GM12875 (cell line): ENCODE data around the gene NAV2.

Experiments
- H3K4me3 ChIP-seq: one replicate; pipeline ENCODE4 v1.5.1; 2011; ENCODE audit warnings: low read depth, low read length, control low read depth
- TF ChIP-seq, protein P1 (sequence below): IDR thresholded peaks from 2 replicates; pipeline ENCODE4 v1.5.1; 2011; ENCODE audit warnings: low read depth, mild to moderate bottlenecking, control low read depth, inconsistent platforms, low read length, moderate library complexity, borderline replicate concordance; ENCODE audit not compliant: insufficient read depth

The NAV2 gene, protein sequence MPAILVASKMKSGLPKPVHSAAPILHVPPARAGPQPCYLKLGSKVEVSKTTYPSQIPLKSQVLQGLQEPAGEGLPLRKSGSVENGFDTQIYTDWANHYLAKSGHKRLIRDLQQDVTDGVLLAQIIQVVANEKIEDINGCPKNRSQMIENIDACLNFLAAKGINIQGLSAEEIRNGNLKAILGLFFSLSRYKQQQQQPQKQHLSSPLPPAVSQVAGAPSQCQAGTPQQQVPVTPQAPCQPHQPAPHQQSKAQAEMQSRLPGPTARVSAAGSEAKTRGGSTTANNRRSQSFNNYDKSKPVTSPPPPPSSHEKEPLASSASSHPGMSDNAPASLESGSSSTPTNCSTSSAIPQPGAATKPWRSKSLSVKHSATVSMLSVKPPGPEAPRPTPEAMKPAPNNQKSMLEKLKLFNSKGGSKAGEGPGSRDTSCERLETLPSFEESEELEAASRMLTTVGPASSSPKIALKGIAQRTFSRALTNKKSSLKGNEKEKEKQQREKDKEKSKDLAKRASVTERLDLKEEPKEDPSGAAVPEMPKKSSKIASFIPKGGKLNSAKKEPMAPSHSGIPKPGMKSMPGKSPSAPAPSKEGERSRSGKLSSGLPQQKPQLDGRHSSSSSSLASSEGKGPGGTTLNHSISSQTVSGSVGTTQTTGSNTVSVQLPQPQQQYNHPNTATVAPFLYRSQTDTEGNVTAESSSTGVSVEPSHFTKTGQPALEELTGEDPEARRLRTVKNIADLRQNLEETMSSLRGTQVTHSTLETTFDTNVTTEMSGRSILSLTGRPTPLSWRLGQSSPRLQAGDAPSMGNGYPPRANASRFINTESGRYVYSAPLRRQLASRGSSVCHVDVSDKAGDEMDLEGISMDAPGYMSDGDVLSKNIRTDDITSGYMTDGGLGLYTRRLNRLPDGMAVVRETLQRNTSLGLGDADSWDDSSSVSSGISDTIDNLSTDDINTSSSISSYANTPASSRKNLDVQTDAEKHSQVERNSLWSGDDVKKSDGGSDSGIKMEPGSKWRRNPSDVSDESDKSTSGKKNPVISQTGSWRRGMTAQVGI (N-terminal part only)

DNA sequence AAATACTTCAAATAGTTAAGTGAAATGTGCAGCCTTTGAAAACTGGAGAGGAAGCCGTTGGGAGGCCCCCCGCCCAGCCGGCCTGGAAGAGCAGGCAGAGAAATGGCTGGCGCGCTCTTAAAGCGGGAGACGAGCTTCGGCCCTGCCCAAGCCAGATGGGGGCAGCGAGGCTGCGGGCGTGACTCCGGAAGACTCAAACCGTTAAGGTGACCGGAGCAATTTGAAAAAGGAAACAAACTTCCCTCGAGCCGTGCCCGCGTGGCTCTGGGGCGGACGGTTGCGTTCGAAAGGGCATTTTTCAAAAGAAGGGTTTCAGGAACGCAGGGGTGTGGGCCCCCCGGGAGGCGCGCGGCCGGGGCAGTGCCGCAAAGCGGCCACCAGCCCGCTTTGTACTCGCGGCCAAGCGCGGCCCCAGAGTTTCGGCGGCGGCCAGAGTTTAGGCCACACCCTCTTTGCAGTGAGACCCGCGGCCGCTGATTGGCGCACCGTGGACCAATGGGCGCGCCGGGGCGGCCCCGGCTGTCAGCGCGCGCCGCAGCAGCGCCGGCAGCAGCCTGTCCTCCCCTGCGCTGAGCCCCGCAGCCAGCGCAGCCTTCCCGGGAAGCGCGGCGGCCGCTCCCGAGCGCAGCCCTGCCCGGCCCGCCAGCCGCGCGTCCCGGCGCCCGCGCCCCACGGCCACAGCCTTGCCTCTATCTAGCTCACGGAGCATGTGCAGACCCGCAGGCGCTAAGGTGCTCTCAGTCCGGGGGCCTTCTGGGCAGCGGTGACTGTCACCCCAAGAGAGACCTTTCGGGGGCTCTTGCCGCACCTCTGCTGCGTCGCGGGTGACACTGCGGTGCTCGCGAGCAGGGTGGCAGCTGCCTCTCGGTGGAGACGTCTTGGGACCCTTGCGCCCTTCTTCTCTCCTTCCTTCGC is at the start of gene NAV2:
Gene NAV2, plus strand, starts transcription at position 557 of the 915 bp plus-strand sequence. CDS start 859 bp downstream, outside the sequence.
- TF ChIP-seq, protein P1, sequence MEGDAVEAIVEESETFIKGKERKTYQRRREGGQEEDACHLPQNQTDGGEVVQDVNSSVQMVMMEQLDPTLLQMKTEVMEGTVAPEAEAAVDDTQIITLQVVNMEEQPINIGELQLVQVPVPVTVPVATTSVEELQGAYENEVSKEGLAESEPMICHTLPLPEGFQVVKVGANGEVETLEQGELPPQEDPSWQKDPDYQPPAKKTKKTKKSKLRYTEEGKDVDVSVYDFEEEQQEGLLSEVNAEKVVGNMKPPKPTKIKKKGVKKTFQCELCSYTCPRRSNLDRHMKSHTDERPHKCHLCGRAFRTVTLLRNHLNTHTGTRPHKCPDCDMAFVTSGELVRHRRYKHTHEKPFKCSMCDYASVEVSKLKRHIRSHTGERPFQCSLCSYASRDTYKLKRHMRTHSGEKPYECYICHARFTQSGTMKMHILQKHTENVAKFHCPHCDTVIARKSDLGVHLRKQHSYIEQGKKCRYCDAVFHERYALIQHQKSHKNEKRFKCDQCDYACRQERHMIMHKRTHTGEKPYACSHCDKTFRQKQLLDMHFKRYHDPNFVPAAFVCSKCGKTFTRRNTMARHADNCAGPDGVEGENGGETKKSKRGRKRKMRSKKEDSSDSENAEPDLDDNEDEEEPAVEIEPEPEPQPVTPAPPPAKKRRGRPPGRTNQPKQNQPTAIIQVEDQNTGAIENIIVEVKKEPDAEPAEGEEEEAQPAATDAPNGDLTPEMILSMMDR, result no peak
- peak within 1 kb of the TSS; percentile 72 for H3K4me3 ChIP-seq

DNA sequence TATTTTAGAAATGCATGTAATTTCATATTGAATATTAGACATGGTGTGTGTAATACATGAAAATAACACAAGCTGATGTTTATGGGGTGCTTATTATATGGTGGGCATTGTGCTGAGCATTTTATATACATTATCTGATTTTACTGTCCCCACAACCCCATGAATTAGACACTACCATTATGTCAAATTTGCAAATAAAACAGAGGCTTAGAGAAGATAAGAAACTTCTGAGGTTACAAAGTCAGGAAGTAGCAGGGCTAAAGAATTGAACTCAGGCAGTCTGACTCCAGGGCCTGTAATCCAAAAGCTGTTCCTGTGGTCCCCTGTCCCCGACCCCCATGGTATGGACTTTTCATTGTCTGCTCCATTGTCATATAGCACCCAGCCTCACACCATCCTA is 49.4 kb upstream of the NAV2 start:
- TF ChIP-seq, protein P1, result no peak
- no peak overlapping the region for H3K4me3 ChIP-seq

DNA sequence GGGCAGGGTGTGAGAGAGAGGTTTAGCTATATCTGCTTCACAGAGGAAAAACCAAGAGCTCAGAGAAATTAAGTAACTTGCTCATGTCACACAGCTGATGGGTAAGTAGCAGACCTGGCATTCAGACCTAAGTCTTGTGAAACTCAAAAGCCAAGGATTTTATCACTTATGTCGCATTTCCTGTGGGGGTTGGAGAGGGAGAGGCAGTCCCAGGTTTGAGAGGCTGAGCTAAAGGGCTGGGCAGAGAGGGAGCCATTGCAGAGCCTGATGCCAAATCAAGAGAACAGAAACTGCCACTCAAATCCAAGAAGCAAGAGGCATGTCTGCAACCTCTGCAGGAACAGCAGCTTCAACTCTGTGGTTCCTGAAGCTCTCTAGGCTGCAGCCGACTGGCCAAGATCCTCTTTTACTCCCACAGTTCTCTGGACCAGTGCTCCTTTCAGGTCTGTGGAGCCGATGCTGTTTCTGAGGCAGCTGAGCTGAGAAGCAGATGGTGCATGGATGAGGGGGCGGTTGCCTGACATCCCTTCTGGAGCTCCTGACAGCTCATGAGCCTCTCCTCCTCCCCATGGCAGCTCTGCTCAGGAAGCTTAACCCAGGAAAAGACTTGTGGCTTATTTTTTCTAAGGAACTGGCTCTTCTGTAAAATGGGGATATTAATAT is 47.6 kb upstream of the NAV2 start:
- H3K4me3 ChIP-seq, result no peak overlapping the region
- TF ChIP-seq, protein P1, result no peak

DNA sequence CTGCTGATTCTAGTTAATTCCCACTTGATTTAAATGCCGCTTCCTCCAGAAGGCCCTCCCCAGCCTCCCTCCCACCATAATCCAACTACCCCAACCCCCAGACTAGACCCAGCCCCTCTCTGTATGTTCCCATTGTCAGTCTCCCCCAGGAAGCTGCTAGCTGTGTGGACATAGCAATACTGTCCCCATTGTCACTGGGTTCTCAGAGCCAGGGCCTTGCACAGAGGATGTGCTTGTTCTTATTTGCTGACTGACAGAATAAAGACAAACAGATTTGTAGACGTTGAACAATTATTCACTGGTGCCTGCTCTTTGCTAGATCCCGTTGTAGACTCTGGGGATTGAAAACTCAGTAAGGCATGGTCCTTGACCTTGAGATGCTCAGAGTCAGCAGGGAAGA is 45.7 kb upstream of the NAV2 start:
- TF ChIP-seq, protein P1, result no peak
- no peak overlapping the region for H3K4me3 ChIP-seq

DNA sequence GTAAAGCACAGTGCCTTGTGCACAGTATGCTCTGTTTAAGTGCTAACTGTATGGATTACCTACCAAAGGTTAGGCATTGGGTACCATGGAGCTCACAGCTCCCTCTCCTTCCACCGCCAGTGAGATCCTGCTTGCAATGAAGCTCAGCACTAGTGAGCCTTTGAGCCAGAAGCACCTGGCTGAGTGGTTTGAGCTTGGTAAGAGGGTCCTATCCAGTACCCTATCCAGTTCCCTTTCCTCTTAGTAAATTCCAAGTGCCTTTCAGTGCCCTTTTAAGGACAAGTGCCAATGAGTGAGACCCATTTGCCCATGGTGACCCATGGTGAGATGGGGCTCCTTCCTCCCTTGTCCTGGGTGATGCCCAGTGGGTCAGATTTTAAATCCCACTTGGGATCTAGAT is 43.1 kb upstream of the NAV2 start:
- TF ChIP-seq, protein P1, result no peak
- H3K4me3 ChIP-seq, result no peak overlapping the region
